GM12891 (cell line): ENCODE measurements around the gene PLEKHH2.

Source experiments
- PAX5 ChIP-seq: IDR thresholded peaks from 2 replicates; pipeline ENCODE4 v1.6.1; 2011; ENCODE audit warnings: low read length, moderate library complexity, mild to moderate bottlenecking; ENCODE audit not compliant: insufficient read depth, severe bottlenecking
- POLR2A ChIP-seq: IDR thresholded peaks from 2 replicates; pipeline ENCODE4 v1.6.1; 2011; ENCODE audit warnings: low read depth, low read length, control low read depth
- POLR2AphosphoS5 ChIP-seq: IDR thresholded peaks from 2 replicates; pipeline ENCODE4 v1.6.1; 2011; ENCODE audit warnings: low read depth, low read length, control low read depth

DNA sequence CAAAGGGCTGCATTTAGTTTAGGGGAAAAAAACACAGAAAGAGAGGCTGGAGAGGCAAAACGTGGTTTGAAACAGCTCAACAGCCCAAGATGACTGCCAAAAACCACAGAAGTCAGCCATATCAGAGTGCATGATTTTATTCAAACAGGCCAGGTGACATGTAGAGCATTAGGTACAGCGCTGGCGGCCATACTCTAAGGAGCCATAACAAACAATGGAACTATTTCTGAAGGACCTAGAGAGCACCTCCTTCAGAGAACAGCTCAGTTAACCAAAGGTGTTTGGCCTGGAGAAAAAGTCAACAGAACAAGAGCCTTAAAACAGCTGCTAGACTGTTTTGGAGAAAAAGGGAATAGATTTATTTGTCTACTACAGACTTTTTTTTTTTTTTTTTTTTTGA, 43.8 kb upstream of the PLEKHH2 start:
- TF ChIP-seq POLR2AphosphoS5 (no peak), POLR2A (no peak), PAX5 (no peak)
